HCT116 (cell line): Measurements from ENCODE around the gene OR6B1. TPM values are rescaled to one million over a fixed set of nuclear protein-coding genes. Genes with fewer than 3 reads are reported as not detected.

Experiments used
- ATAC-seq: fragments of 200-7000 bp; cut with Tn5 transposase; 2 replicates; pipeline ENCODE4 v1.9.1; 2020; ENCODE audit warnings: mild to moderate bottlenecking, moderate library complexity
- BruUV-seq: library from RNA; stranded (reverse); fragments of 400-500 nt; replicated peaks from 2 replicates; lab custom pipeline; 2021; lab: Mats Ljungman, UMichigan
- CTCF ChIA-PET: fragments of 300-600 bp; sonication (Branson Sonifier 250); formaldehyde crosslinking; loops from one replicate; lab custom pipeline; 2021; ENCODE audit warnings: antibody characterized with exemption; lab: Charles Lee
- POLR2A ChIA-PET: fragments of 300-600, 350-600 bp; sonication (Branson Sonifier 250); formaldehyde crosslinking; loops from one replicate; lab custom pipeline; 2021; ENCODE audit warnings: antibody characterized with exemption; lab: Charles Lee
- RAD21 ChIA-PET, 2 experiments: fragments of 300-600 bp; sonication (Branson Sonifier 250); formaldehyde crosslinking; loops; one replicate each; lab custom pipeline; 2023; ENCODE audit warnings: low total read pairs in 2 of 2; ENCODE audit not compliant: uncharacterized antibody in 2 of 2, unreplicated experiment in 2 of 2, low non-redundant PET in 1 of 2; lab: Charles Lee
- DNase-seq: peaks from one replicate; pipeline ENCODE4 v3.0.0-alpha.2; 2010; ENCODE audit warnings: low read depth, low spot score
- H2AFZ ChIP-seq: fragments of 200-600 bp; shearing (Covaris generic), sonication (generic); 2 replicates; pipeline ENCODE4 v1.6.1; 2017; ENCODE audit warnings: low read depth, mixed run types, mixed read lengths, antibody characterized with exemption, low read length; ENCODE audit not compliant: poor library complexity, severe bottlenecking
- H3K27ac ChIP-seq: 2 replicates; pipeline ENCODE4 v1.5.1; 2012; ENCODE audit warnings: low read depth, low read length
- H3K27me3 ChIP-seq: fragments of 200-600 bp; sonication (generic); 2 replicates; pipeline ENCODE4 v1.6.1; 2016; ENCODE audit warnings: mixed run types, low read length, mixed read lengths; ENCODE audit not compliant: insufficient read depth
- H3K36me3 ChIP-seq, 2 experiments: fragments of 200-500 bp in 1 of 2; fragments of 200-600 bp in 1 of 2; sonication (Bioruptor generic) in 1 of 2; sonication (generic) in 1 of 2; 2 replicates each; pipeline versions ENCODE4 v1.5.1 to v1.6.1; 2014 to 2016; ENCODE audit warnings: low read length in 2 of 2, inconsistent platforms in 1 of 2, mixed read lengths in 1 of 2, mixed run types in 1 of 2; ENCODE audit not compliant: insufficient read depth in 2 of 2, control insufficient read depth in 1 of 2
- H3K4me1 ChIP-seq, 2 experiments: fragments of 200-600 bp in 1 of 2; sonication (generic) in 1 of 2; 2 replicates each; pipeline versions ENCODE4 v1.5.1 to v1.6.1; 2012 to 2017; ENCODE audit warnings: low read length in 2 of 2, inconsistent platforms in 1 of 2, mild to moderate bottlenecking in 1 of 2, mixed read lengths in 1 of 2, mixed run types in 1 of 2, moderate library complexity in 1 of 2; ENCODE audit not compliant: insufficient read depth in 2 of 2, control insufficient read depth in 1 of 2
- H3K4me2 ChIP-seq: fragments of 200-600 bp; sonication (generic); 2 replicates; pipeline ENCODE4 v1.6.1; 2017; ENCODE audit warnings: mixed run types, low read length, mixed read lengths
- H3K4me3 ChIP-seq, 2 experiments: fragments of 200-600 bp in 1 of 2; sonication (generic) in 1 of 2; replicated peaks in 1 of 2; 2 replicates each; pipeline ENCODE4 v1.5.1; 2011 to 2016; ENCODE audit warnings: low read length in 2 of 2, control low read depth in 1 of 2, low read depth in 1 of 2, mild to moderate bottlenecking in 1 of 2, mixed read lengths in 1 of 2, mixed run types in 1 of 2
- H3K79me2 ChIP-seq: fragments of 200-600 bp; sonication (generic); 2 replicates; pipeline ENCODE4 v1.6.1; 2017; ENCODE audit warnings: mild to moderate bottlenecking, mixed run types, low read length, moderate library complexity, mixed read lengths; ENCODE audit not compliant: insufficient read depth
- H3K9ac ChIP-seq: fragments of 200-600 bp; sonication (generic); 2 replicates; pipeline ENCODE4 v1.6.1; 2016; ENCODE audit warnings: low read length, mixed read lengths
- H3K9me2 ChIP-seq: fragments of 200-600 bp; sonication (generic), shearing (Covaris generic); 2 replicates; pipeline ENCODE4 v1.6.1; 2017; ENCODE audit warnings: mixed run types, mild to moderate bottlenecking, moderate library complexity; ENCODE audit not compliant: insufficient read depth
- H3K9me3 ChIP-seq, 2 experiments: fragments of 200-500 bp in 1 of 2; fragments of 200-600 bp in 1 of 2; sonication (Bioruptor generic) in 1 of 2; sonication (generic) in 1 of 2; 2 replicates each; pipeline ENCODE4 v1.6.1; 2014 to 2017; ENCODE audit warnings: low read length in 2 of 2, mixed read lengths in 2 of 2, inconsistent platforms in 1 of 2, low read depth in 1 of 2, mild to moderate bottlenecking in 1 of 2, mixed run types in 1 of 2, moderate library complexity in 1 of 2; ENCODE audit not compliant: control insufficient read depth in 1 of 2, insufficient read depth in 1 of 2
- H4K20me1 ChIP-seq: fragments of 200-600 bp; sonication (generic), shearing (Covaris generic); 2 replicates; pipeline ENCODE4 v1.6.1; 2017; ENCODE audit warnings: mixed run types, mild to moderate bottlenecking, moderate library complexity; ENCODE audit not compliant: insufficient read depth
- CBX3 ChIP-seq: IDR thresholded peaks from 2 replicates; pipeline ENCODE4 v1.6.1; 2012; ENCODE audit warnings: low read depth
- EGR1 ChIP-seq: IDR thresholded peaks from 2 replicates; pipeline ENCODE4 v1.6.1; 2012; ENCODE audit warnings: low read depth
- EZH2phosphoT487 ChIP-seq: fragments of 200-600 bp; IDR thresholded peaks from 2 replicates; pipeline ENCODE4 v1.6.1; 2018; ENCODE audit warnings: antibody characterized with exemption, borderline replicate concordance
- FOSL1 ChIP-seq: IDR thresholded peaks from 2 replicates; pipeline ENCODE4 v1.6.1; 2012; ENCODE audit warnings: low read depth
- JUND ChIP-seq: IDR thresholded peaks from 2 replicates; pipeline ENCODE4 v1.6.1; 2012
- POLR2A ChIP-seq: IDR thresholded peaks from 2 replicates; pipeline ENCODE4 v1.7.0; 2011; ENCODE audit warnings: borderline replicate concordance; ENCODE audit not compliant: insufficient read depth, insufficient read length; ENCODE audit errors: extremely low read depth
- SIN3A ChIP-seq: IDR thresholded peaks from 2 replicates; pipeline ENCODE4 v1.6.1; 2012; ENCODE audit warnings: low read depth
- SP1 ChIP-seq: IDR thresholded peaks from 2 replicates; pipeline ENCODE4 v1.6.1; 2012; ENCODE audit warnings: low read depth
- SRF ChIP-seq: IDR thresholded peaks from 2 replicates; pipeline ENCODE4 v1.6.1; 2012; ENCODE audit warnings: low read depth
- TCF7L2 ChIP-seq: IDR thresholded peaks from 2 replicates; pipeline ENCODE4 v1.7.0; 2011; ENCODE audit warnings: borderline replicate concordance, inconsistent platforms; ENCODE audit not compliant: insufficient read depth, insufficient read length; ENCODE audit errors: extremely low read depth
- ZNF274 ChIP-seq: fragments of 200-500 bp; sonication (Bioruptor generic); IDR thresholded peaks from 2 replicates; pipeline ENCODE4 v1.6.1; 2014; ENCODE audit warnings: mild to moderate bottlenecking, low read depth, low read length, inconsistent platforms
- intact Hi-C: fragments of 100-400 bp; cut with micrococcal nuclease; formaldehyde crosslinking; loops from 2 replicates; pipeline ENCODE4 v1.10.0; 2022
- total RNA-seq: library from RNA; stranded (reverse); gene quantifications from one replicate; pipeline ENCODE4 v1.2.1, GENCODE V29; 2021; ENCODE audit not compliant: unreplicated experiment
- TF ChIP-seq, protein P1 (sequence below): IDR thresholded peaks from 2 replicates; pipeline ENCODE4 v1.6.1; 2012
- TF ChIP-seq, protein P2 (sequence below): IDR thresholded peaks from 2 replicates; pipeline ENCODE4 v1.6.1; 2012; ENCODE audit warnings: low read depth

OR6B1 gene
- total RNA-seq, 1 experiment from 2014 or later, result not detected

DNA sequence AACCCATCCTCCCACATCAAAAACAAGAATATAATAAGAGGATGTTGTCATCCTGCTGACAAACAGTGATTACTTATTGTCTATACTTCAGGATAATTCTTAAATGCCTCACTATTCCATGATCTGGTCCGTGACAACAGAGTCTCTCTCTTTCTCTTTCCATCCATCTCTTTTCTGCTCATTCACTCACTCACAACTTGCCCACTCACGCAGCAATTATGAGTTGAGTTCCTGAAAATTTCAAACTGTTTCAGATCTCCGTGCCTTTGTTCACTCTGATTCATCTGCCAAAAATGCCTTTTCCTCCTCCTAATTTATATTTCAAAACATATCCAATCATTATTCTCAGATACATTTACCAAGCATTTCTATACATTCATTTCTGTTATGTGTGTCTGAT lies 1.4 kb downstream of the OR6B1 start:
- RAD21 ChIA-PET, result no interaction called here
- no peaks in the 10 kb centered on the region for H3K9me3 ChIP-seq
- no peak for DNase-seq
- CTCF ChIA-PET, result no interaction called here
- H2AFZ ChIP-seq, result no peak overlapping the region
- no peak overlapping the region for H3K27ac ChIP-seq
- H4K20me1 ChIP-seq, result no peaks in the 10 kb centered on the region
- TF ChIP-seq, protein P1, sequence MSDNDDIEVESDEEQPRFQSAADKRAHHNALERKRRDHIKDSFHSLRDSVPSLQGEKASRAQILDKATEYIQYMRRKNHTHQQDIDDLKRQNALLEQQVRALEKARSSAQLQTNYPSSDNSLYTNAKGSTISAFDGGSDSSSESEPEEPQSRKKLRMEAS, result no peak
- TF ChIP-seq EZH2phosphoT487, result no peak
- TF ChIP-seq FOSL1, result no peak
- TF ChIP-seq, protein P2, sequence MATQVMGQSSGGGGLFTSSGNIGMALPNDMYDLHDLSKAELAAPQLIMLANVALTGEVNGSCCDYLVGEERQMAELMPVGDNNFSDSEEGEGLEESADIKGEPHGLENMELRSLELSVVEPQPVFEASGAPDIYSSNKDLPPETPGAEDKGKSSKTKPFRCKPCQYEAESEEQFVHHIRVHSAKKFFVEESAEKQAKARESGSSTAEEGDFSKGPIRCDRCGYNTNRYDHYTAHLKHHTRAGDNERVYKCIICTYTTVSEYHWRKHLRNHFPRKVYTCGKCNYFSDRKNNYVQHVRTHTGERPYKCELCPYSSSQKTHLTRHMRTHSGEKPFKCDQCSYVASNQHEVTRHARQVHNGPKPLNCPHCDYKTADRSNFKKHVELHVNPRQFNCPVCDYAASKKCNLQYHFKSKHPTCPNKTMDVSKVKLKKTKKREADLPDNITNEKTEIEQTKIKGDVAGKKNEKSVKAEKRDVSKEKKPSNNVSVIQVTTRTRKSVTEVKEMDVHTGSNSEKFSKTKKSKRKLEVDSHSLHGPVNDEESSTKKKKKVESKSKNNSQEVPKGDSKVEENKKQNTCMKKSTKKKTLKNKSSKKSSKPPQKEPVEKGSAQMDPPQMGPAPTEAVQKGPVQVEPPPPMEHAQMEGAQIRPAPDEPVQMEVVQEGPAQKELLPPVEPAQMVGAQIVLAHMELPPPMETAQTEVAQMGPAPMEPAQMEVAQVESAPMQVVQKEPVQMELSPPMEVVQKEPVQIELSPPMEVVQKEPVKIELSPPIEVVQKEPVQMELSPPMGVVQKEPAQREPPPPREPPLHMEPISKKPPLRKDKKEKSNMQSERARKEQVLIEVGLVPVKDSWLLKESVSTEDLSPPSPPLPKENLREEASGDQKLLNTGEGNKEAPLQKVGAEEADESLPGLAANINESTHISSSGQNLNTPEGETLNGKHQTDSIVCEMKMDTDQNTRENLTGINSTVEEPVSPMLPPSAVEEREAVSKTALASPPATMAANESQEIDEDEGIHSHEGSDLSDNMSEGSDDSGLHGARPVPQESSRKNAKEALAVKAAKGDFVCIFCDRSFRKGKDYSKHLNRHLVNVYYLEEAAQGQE, result no peak
- TF ChIP-seq POLR2A, result no peak
- TF ChIP-seq SIN3A, result no peak
- H3K9ac ChIP-seq, result no peak overlapping the region
- no TSS peak for BruUV-seq
- no peak overlapping the region for H3K4me3 ChIP-seq
- H3K36me3 ChIP-seq, result no peaks in the 10 kb centered on the region
- no peaks in the 10 kb centered on the region for H3K79me2 ChIP-seq
- POLR2A ChIA-PET, result no interaction called here
- ATAC-seq, result no peak
- H3K4me1 ChIP-seq, result no peaks in the 10 kb centered on the region
- H3K27me3 ChIP-seq, result no peaks in the 10 kb centered on the region
- no peaks in the 10 kb centered on the region for H3K9me2 ChIP-seq
- H3K4me2 ChIP-seq, result no peak overlapping the region
- intact Hi-C loops, result no loop called here

DNA sequence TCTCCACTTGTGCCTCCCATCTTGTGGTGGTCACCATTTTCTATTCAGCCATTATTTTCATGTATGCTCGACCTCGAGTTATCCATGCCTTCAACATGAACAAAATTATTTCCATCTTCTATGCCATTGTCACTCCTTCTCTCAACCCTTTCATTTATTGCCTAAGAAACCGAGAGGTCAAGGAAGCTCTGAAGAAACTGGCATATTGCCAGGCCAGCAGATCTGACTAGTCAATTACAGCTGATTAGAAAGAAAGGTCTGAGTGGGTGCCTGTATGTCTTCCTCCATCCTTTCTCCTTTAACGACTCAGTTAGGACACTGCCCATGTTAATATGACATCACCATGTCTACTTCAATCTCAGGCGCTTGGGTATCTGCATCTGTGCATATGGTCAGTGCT lies 4.6 kb downstream of the OR6B1 start:
- BruUV-seq, result no TSS peak

More for the DNA sequence above, 4.6 kb downstream of the OR6B1 start:
- Histone ChIP-seq H3K4me2 (no peak overlapping the region), H2AFZ (no peak overlapping the region), H4K20me1 (no peaks in the 10 kb centered on the region), H3K4me1 (no peaks in the 10 kb centered on the region)
- ATAC-seq, result no peak
- TF ChIP-seq SRF, result no peak
- TF ChIP-seq EZH2phosphoT487, result no peak
- no peak for TF ChIP-seq TCF7L2
- TF ChIP-seq ZNF274, result no peak
- TF ChIP-seq EGR1, result no peak
- TF ChIP-seq, protein P2, result no peak
- no peak for TF ChIP-seq JUND
- no peak for TF ChIP-seq CBX3
- TF ChIP-seq SIN3A, result no peak
- TF ChIP-seq, protein P1, result no peak
- no peak for TF ChIP-seq FOSL1
- no peak for TF ChIP-seq SP1
- TF ChIP-seq, all 23 proteins: peak for 0
- no peak overlapping the region for H3K4me3 ChIP-seq
- intact Hi-C loops, result no loop called here
- no peaks in the 10 kb centered on the region for H3K27me3 ChIP-seq
- no peaks in the 10 kb centered on the region for H3K36me3 ChIP-seq
- POLR2A ChIA-PET, result no interaction called here
- no peak overlapping the region for H3K27ac ChIP-seq
- DNase-seq, result no peak
- RAD21 ChIA-PET, result no interaction called here
- no peak overlapping the region for H3K9ac ChIP-seq
- no peaks in the 10 kb centered on the region; a peak in 1 of 4 replicates for H3K9me3 ChIP-seq
- CTCF ChIA-PET, result no interaction called here
- no peaks in the 10 kb centered on the region for H3K9me2 ChIP-seq
- no peaks in the 10 kb centered on the region for H3K79me2 ChIP-seq
